Stimulated activated CD8-positive, alpha-beta memory T cell treated with anti-CD3 and anti-CD28 coated beads, Interleukin-12 subunit alpha, Interleukin-12 subunit beta, amount 100 ng/mL, for 24 hours (primary cell): ENCODE results near the gene PNPLA2.

Source experiments
- DNase-seq: peaks from one replicate; pipeline ENCODE4 v3.0.0-alpha.2; 2020; ENCODE audit errors: extremely low read depth

PNPLA2 gene

GRCh38 chr11:860234-861104 lies 41.8 kb downstream of the PNPLA2 start:
- DNase-seq, result no peak

GRCh38 chr11:861105-861479 lies 42.4 kb downstream of the PNPLA2 start:
- DNase-seq, result no peak

GRCh38 chr11:862081-862661 lies 43.5 kb downstream of the PNPLA2 start:
- DNase-seq, result no peak

GRCh38 chr11:862696-863022 lies 43.9 kb downstream of the PNPLA2 start:
- DNase-seq, result no peak

GRCh38 chr11:863023-863909 lies 44.6 kb downstream of the PNPLA2 start:
- no peak for DNase-seq

GRCh38 chr11:863910-864827 lies 45.5 kb downstream of the PNPLA2 start:
- DNase-seq, result no peak

- no peak for DNase-seq
These were observed 46.2 kb downstream of the PNPLA2 start for GRCh38 chr11:864898-865297.

- DNase-seq, result no peak
These were observed 47.0 kb downstream of the PNPLA2 start for GRCh38 chr11:865462-866430.

- no peak for DNase-seq
These were observed 47.8 kb downstream of the PNPLA2 start for GRCh38 chr11:866481-866880.

GRCh38 chr11:867856-868358 lies 49.2 kb downstream of the PNPLA2 start:
- DNase-seq, result no peak

GRCh38 chr11:868394-868793 lies 49.7 kb downstream of the PNPLA2 start:
- no peak for DNase-seq

GRCh38 chr11:868802-869201 lies 50.1 kb downstream of the PNPLA2 start:
- DNase-seq, result no peak

- no peak for DNase-seq
These were observed 50.8 kb downstream of the PNPLA2 start for GRCh38 chr11:869399-870126.

GRCh38 chr11:870127-870413 lies 51.4 kb downstream of the PNPLA2 start:
- DNase-seq, result no peak

- no peak for DNase-seq
These were observed 51.7 kb downstream of the PNPLA2 start for GRCh38 chr11:870418-870817.

GRCh38 chr11:871472-871871 lies 52.8 kb downstream of the PNPLA2 start:
- DNase-seq, result no peak

- no peak for DNase-seq
These were observed 54.1 kb downstream of the PNPLA2 start for GRCh38 chr11:872799-873198.

GRCh38 chr11:873706-874105 lies 55.0 kb downstream of the PNPLA2 start:
- no peak for DNase-seq
